ENCODE data around the gene SMC4.

SMC4 gene

DNA sequence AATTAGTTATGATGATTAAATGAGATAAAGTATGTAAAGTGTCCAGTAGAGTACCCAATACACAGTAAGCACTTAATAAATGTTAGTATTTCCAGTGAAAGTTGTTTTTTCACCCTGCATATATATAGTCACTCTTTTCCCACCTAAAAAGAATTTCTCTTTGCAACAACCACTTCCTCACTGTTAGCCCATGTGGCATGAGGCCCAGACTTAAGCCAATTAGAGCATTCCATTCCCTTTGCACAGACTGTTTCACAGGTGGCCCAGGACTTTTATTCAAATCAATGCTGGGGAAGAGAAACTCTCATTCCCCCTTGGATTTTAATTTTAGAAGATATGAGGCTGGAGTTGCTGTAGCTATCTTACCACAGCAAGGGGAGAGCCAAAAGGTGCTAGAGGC lies 4.2 kb upstream of the SMC4 start:
- Histone ChIP-seq H3K27me3 (ENCODE audit: control insufficient read depth in 1 of 2, insufficient read depth in 2 of 2, low read length in 2 of 2) (no peaks in the 10 kb centered on the region), H3K4me1 (ENCODE audit: control insufficient read depth, insufficient read depth, low read length) (peaks cover 4% of the 10 kb centered on the region), H3K9me3 (ENCODE audit: control insufficient read depth in 2 of 2, low read length in 2 of 2) (no peaks in the 10 kb centered on the region), H3K36me3 (ENCODE audit: control insufficient read depth in 2 of 2, insufficient read depth in 2 of 2, low read length in 2 of 2) (no peaks in the 10 kb centered on the region), H3K4me3 (ENCODE audit: low read length in 2 of 2) (no peak overlapping the region), H3K27ac (ENCODE audit: low read length) (no peak overlapping the region), H3K9ac (ENCODE audit: low read length in 2 of 2) (no peak overlapping the region)

DNA sequence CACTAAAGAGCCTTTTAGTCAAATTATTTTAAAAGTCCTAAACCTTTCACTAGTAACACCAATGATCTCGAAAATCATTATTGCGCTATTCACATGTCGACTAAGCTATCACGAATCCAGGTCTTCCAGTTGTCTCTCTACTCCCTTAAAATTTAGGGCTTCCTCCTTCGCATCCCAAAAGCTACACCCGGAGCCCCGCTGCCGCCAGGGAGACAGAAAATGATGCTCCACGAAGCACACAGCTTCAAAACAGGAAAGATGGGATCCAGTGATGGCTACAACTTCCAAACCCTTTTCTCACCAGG lies 678 bp upstream of the SMC4 start:
- no peaks in the 10 kb centered on the region for H3K9me3 ChIP-seq (ENCODE audit: control insufficient read depth in 2 of 2, low read length in 2 of 2)
- peaks cover 12% of the 10 kb centered on the region for H3K4me1 ChIP-seq (ENCODE audit: control insufficient read depth, insufficient read depth, low read length)
- H3K27me3 ChIP-seq (ENCODE audit: control insufficient read depth in 1 of 2, insufficient read depth in 2 of 2, low read length in 2 of 2), result peaks cover 2 to 15% of the 10 kb centered on the region in 2 donors
- peak overlapping the region; percentile 94 to 100 for H3K4me3 ChIP-seq (ENCODE audit: low read length in 2 of 2)
- H3K27ac ChIP-seq (ENCODE audit: low read length), result peak overlapping the region; percentile 82
- H3K36me3 ChIP-seq (ENCODE audit: control insufficient read depth in 2 of 2, insufficient read depth in 2 of 2, low read length in 2 of 2), result no peaks in the 10 kb centered on the region
- peak overlapping the region; percentile 90 to 94 for H3K9ac ChIP-seq (ENCODE audit: low read length in 2 of 2)

DNA sequence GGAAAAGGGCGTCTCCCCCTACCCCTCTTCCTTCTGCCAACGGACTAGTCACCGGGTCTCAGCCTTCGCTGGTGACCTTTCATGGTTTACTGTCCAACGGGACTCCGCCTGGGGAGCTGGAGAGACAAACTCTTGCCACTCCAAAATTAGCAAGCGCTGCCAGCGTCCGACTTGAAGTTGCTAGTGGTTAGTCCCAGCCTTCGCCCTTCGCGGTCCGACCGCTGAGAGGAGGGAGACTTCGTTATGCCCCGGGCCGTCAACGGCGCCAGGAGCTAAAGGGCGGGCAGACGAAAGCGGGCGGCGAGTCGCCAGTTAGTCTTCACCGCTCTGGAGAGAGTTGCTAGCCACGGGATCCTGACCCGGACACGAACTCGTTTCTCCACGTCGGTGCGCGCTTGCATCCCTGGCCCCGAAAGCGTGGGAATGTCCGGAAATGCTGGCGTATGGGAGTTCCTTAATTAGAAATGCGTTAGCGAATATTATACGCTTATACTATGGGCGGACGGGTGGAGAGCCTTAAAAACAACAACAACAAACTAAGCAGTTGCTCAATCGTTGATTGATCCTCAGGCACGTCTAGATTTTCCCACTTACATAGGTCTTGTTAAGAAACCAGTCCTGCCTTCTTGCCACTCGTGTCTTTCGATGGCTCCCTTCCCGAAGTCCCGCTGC lies 716 bp downstream of the SMC4 start:
- Histone ChIP-seq H3K4me3 (ENCODE audit: low read length in 2 of 2) (peak overlapping the region; percentile 94 to 100), H3K27ac (ENCODE audit: low read length) (peak overlapping the region; percentile 82), H3K36me3 (ENCODE audit: control insufficient read depth in 2 of 2, insufficient read depth in 2 of 2, low read length in 2 of 2) (no peaks in the 10 kb centered on the region), H3K27me3 (ENCODE audit: control insufficient read depth in 1 of 2, insufficient read depth in 2 of 2, low read length in 2 of 2) (peaks cover 2 to 17% of the 10 kb centered on the region in 2 donors), H3K9me3 (ENCODE audit: control insufficient read depth in 2 of 2, low read length in 2 of 2) (no peaks in the 10 kb centered on the region), H3K9ac (ENCODE audit: low read length in 2 of 2) (peak overlapping the region; percentile 90 to 94), H3K4me1 (ENCODE audit: control insufficient read depth, insufficient read depth, low read length) (peaks cover 12% of the 10 kb centered on the region)

DNA sequence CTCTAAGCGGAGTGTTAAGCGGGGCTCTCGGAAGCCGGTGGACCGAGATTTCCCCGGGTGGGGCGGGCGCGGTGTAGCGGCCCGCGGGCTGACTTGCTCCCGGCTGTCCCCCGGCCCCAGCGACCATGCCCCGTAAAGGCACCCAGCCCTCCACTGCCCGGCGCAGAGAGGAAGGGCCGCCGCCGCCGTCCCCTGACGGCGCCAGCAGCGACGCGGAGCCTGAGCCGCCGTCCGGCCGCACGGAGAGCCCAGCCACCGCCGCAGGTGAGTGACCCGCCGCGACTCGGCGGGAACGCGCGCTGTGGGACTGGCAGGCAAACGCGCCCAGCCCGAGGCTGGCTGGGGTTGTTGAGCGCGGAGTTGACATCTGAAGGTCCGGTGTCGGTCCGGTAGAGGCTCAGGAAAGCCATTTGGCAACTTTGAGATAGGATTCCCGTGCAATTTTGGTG lies 1.3 kb downstream of the SMC4 start:
- Histone ChIP-seq H3K9ac (ENCODE audit: low read length in 2 of 2) (peak overlapping the region; percentile 90 to 94), H3K27me3 (ENCODE audit: control insufficient read depth in 1 of 2, insufficient read depth in 2 of 2, low read length in 2 of 2) (peaks cover 2 to 17% of the 10 kb centered on the region in 2 donors), H3K36me3 (ENCODE audit: control insufficient read depth in 2 of 2, insufficient read depth in 2 of 2, low read length in 2 of 2) (no peaks in the 10 kb centered on the region), H3K4me1 (ENCODE audit: control insufficient read depth, insufficient read depth, low read length) (peaks cover 12% of the 10 kb centered on the region), H3K4me3 (ENCODE audit: low read length in 2 of 2) (peak overlapping the region; percentile 94 to 100), H3K9me3 (ENCODE audit: control insufficient read depth in 2 of 2, low read length in 2 of 2) (no peaks in the 10 kb centered on the region), H3K27ac (ENCODE audit: low read length) (peak overlapping the region; percentile 82)

DNA sequence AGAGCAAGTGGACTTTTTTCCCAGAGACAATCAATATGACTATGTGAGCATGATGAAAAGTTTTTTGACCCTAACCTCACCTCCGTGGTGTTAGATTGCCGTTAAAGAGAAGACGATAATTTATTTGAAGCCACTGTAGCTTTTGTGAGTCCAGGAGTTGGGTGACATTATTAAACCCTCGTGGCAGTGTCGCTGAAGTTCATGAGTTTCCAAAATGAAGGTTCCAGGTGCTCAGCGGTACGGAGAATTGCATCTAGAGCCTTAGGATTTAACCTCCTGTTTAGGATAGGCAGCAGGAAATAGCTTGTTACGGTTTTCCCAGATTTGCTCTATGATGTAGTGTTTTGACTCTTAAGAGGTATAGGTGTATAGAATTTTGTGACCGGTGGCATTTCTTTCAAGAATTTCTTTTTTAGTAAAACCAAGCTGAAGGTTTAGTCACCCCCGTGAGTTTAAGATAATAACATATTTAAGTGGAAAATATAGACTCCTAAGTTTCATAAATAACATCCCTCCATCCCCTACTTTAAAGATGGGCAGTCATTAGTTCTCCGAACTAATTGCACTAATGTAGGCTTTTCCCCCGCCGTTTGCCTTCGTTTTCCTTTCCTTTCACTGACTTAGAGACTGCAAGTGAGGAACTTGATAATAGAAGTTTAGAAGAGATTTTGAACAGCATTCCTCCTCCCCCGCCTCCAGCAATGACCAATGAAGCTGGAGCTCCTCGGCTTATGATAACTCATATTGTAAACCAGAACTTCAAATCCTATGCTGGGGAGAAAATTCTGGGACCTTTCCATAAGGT lies 2.0 kb downstream of the SMC4 start:
- Histone ChIP-seq H3K4me1 (ENCODE audit: control insufficient read depth, insufficient read depth, low read length) (peaks cover 12% of the 10 kb centered on the region), H3K4me3 (ENCODE audit: low read length in 2 of 2) (peak overlapping the region; percentile 94 to 100), H3K9me3 (ENCODE audit: control insufficient read depth in 2 of 2, low read length in 2 of 2) (no peaks in the 10 kb centered on the region), H3K27me3 (ENCODE audit: control insufficient read depth in 1 of 2, insufficient read depth in 2 of 2, low read length in 2 of 2) (peaks cover 2 to 17% of the 10 kb centered on the region in 2 donors), H3K36me3 (ENCODE audit: control insufficient read depth in 2 of 2, insufficient read depth in 2 of 2, low read length in 2 of 2) (no peaks in the 10 kb centered on the region), H3K9ac (ENCODE audit: low read length in 2 of 2) (peak overlapping the region; percentile 90 to 94), H3K27ac (ENCODE audit: low read length) (peak overlapping the region; percentile 82)

DNA sequence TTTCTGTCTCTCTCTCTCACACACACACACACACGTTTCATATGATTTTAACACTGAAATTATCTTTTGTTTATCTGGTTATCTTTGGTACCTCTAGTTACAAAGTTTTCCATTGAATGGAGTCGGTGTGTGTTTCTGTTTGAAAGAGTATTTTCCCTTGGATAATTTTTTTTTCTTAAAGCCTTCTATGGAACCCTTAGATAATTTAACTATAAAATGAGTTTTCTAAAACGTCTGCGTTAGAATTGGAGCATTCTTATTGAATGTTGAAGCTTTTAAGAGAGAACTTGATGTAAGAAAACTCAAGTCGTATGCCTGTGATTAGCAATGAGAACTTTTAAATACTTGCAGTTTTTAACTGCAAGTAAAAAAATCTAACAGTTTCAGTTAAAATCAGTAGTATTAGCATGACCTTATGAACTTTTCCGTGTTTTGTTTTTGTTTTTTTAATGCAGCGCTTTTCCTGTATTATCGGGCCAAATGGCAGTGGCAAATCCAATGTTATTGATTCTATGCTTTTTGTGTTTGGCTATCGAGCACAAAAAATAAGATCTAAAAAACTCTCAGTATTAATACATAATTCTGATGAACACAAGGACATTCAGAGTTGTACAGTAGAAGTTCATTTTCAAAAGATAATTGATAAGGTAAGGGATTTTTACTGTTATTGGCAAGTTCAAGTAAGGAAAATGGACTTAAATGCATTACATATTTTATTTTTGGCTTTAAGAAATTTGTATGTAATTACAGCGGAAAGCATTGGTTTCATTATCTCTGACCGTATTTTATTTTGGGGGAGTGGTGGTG lies 3.0 kb downstream of the SMC4 start:
- no peaks in the 10 kb centered on the region for H3K36me3 ChIP-seq (ENCODE audit: control insufficient read depth in 2 of 2, insufficient read depth in 2 of 2, low read length in 2 of 2)
- peak overlapping the region in 1 of 2 donors; percentile 94 for H3K4me3 ChIP-seq (ENCODE audit: low read length in 2 of 2)
- H3K4me1 ChIP-seq (ENCODE audit: control insufficient read depth, insufficient read depth, low read length), result peaks cover 12% of the 10 kb centered on the region
- no peaks in the 10 kb centered on the region for H3K9me3 ChIP-seq (ENCODE audit: control insufficient read depth in 2 of 2, low read length in 2 of 2)
- peaks cover 2 to 17% of the 10 kb centered on the region in 2 donors for H3K27me3 ChIP-seq (ENCODE audit: control insufficient read depth in 1 of 2, insufficient read depth in 2 of 2, low read length in 2 of 2)
- peak overlapping the region; percentile 12 for H3K27ac ChIP-seq (ENCODE audit: low read length)
- peak overlapping the region in 1 of 2 donors; percentile 34 for H3K9ac ChIP-seq (ENCODE audit: low read length in 2 of 2)

DNA sequence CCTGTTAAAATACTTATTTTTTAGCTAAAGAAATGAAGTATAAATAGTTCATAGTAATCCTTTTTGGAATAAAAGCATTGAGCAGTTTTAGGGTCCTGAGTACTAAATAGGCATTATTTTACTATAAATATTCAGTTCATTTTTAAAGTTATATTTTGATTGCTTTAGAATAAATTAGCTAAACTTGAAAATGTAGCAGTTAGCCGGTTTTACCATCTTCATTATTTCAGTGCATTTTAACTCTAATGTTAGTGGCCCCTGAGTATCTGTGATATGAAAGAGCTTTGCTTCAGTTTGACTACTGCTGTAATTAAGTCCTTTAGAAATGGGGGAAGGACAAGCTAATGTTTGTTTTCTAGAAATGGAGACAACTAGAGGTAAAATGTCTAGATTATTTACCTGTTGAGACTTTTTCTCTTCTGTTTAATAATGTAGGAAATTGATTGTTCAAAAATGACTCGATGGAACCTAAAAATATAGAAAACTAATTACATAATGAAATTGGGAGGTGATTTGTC lies 3.6 kb downstream of the SMC4 start:
- peak overlapping the region; percentile 12 for H3K27ac ChIP-seq (ENCODE audit: low read length)

DNA sequence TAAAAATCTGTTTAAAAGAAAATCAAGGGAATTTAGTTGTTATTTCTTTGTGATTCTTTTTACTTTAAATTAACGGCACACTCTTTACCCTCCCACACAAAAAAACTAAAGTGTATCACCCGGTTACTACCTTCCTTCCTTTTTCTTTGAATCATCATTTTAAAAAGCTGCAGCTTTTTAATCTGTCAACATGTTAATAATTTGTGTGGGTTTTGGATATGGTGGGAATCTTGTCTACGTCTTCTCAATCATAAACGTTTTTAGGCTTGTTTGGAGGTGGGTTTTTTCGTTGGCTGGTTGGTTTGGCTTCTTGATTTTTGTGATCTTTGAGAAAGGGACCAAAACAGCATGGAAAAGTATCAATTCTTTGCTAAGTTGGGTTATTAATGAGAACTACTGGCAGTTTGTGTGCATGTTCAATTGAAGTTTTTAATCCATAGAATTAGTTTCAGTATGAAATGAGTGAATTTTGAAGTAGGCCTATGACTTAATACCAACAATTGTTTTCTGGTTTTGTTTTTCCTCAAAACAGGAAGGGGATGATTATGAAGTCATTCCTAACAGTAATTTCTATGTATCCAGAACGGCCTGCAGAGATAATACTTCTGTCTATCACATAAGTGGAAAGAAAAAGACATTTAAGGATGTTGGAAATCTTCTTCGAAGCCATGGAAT lies 4.5 kb downstream of the SMC4 start:
- Histone ChIP-seq H3K4me1 (ENCODE audit: control insufficient read depth, insufficient read depth, low read length) (peaks cover 12% of the 10 kb centered on the region), H3K27me3 (ENCODE audit: control insufficient read depth in 1 of 2, insufficient read depth in 2 of 2, low read length in 2 of 2) (peaks cover 2 to 17% of the 10 kb centered on the region in 2 donors), H3K4me3 (ENCODE audit: low read length in 2 of 2) (peak overlapping the region in 1 of 2 donors; percentile 9), H3K9me3 (ENCODE audit: control insufficient read depth in 2 of 2, low read length in 2 of 2) (no peaks in the 10 kb centered on the region), H3K9ac (ENCODE audit: low read length in 2 of 2) (peak overlapping the region; percentile 0 to 13), H3K36me3 (ENCODE audit: control insufficient read depth in 2 of 2, insufficient read depth in 2 of 2, low read length in 2 of 2) (no peaks in the 10 kb centered on the region), H3K27ac (ENCODE audit: low read length) (no peak overlapping the region)

More for the DNA sequence above, 3.6 kb downstream of the SMC4 start:
- peak overlapping the region in 1 of 2 donors; percentile 0 for H3K9ac ChIP-seq (ENCODE audit: low read length in 2 of 2)
- H3K9me3 ChIP-seq (ENCODE audit: control insufficient read depth in 2 of 2, low read length in 2 of 2), result no peaks in the 10 kb centered on the region
- peak overlapping the region in 1 of 2 donors; percentile 36 for H3K4me3 ChIP-seq (ENCODE audit: low read length in 2 of 2)
- H3K27me3 ChIP-seq (ENCODE audit: control insufficient read depth in 1 of 2, insufficient read depth in 2 of 2, low read length in 2 of 2), result peaks cover 2 to 17% of the 10 kb centered on the region in 2 donors
- no peaks in the 10 kb centered on the region for H3K36me3 ChIP-seq (ENCODE audit: control insufficient read depth in 2 of 2, insufficient read depth in 2 of 2, low read length in 2 of 2)
- H3K4me1 ChIP-seq (ENCODE audit: control insufficient read depth, insufficient read depth, low read length), result peaks cover 12% of the 10 kb centered on the region

DNA sequence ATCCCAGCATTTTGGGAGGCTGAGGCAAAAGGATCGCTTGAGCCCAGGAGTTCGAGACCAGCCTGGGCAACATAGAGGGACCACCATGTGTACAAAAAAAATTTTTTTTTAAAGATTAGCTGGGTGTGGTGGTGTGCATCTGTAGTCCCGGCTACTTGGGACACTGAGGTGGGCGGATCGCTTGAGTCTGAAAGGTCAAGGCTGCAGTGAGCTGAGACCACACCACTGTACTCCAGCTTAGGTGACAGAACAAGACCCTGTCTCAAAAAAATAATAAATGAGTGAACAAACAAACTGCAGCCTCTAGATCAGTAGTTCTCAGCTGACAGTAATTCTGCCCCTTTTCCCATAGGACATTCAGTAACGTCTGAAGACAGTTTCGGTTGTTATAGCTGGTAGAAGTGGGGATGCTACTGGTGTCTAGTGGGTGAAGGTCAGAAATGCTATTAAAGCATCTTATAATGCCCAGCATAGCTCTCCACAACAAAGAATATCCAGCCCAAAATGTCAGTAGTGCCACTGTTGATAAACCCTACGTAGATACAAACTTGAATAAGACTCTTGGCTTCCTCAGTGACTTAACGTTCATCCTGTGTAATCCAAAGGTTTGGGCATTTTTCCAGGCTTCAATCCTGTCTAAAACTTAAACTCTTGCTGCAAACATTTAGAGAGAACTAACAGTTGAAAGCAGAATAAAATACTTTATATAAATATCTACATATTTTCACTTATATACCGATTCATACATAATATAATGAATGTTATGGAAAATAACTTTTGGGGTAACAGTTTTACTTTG lies 10.6 kb downstream of the SMC4 start:
- Histone ChIP-seq H3K4me3 (ENCODE audit: low read length in 2 of 2) (no peak overlapping the region), H3K27me3 (ENCODE audit: control insufficient read depth in 1 of 2, insufficient read depth in 2 of 2, low read length in 2 of 2) (no peaks in the 10 kb centered on the region), H3K9ac (ENCODE audit: low read length in 2 of 2) (no peak overlapping the region), H3K4me1 (ENCODE audit: control insufficient read depth, insufficient read depth, low read length) (no peaks in the 10 kb centered on the region), H3K9me3 (ENCODE audit: control insufficient read depth in 2 of 2, low read length in 2 of 2) (no peaks in the 10 kb centered on the region), H3K27ac (ENCODE audit: low read length) (no peak overlapping the region), H3K36me3 (ENCODE audit: control insufficient read depth in 2 of 2, insufficient read depth in 2 of 2, low read length in 2 of 2) (peaks cover 0 to 8% of the 10 kb centered on the region in 2 donors)

Data from stomach smooth muscle (tissue), 2 donors.